ENCODE data around the gene ROBO3.

The ROBO3 gene

GRCh38 chr11:124823512-124824376, 41.5 kb upstream of the ROBO3 start:
- no peaks in the 10 kb centered on the region for H3K79me2 ChIP-seq (ENCODE audit: control insufficient read depth, insufficient read depth, low read length, poor library complexity)
- H2BK5ac ChIP-seq (ENCODE audit: low read depth, low read length, poor library complexity): no peak overlapping the region
- H3K4ac ChIP-seq (ENCODE audit: low read depth, low read length): no peak overlapping the region
- H3K9ac ChIP-seq (ENCODE audit: low read length): no peak overlapping the region
- H2AK5ac ChIP-seq (ENCODE audit: low read length): no peak overlapping the region
- H3K4me1 ChIP-seq (ENCODE audit: control insufficient read depth in 1 of 2, insufficient read depth in 2 of 2, low read length in 2 of 2): no peaks in the 10 kb centered on the region
- no peak overlapping the region for H3K14ac ChIP-seq (ENCODE audit: low read length)
- H2BK12ac ChIP-seq (ENCODE audit: low read length): no peak overlapping the region
- DNase-seq: peak; percentile 44 to 63
- no peak overlapping the region for H4K12ac ChIP-seq (ENCODE audit: low read depth, low read length)
- H3K36me3 ChIP-seq (ENCODE audit: control insufficient read depth in 1 of 2, insufficient read depth in 2 of 2, low read length in 2 of 2): no peaks in the 10 kb centered on the region
- no peak overlapping the region for H2AFZ ChIP-seq (ENCODE audit: insufficient read depth, low read length, poor library complexity)
- peaks cover 2% of the 10 kb centered on the region for H3K9me3 ChIP-seq (ENCODE audit: insufficient read depth, low read depth, low read length)
- H3K18ac ChIP-seq (ENCODE audit: low read length): no peak overlapping the region
- H4K8ac ChIP-seq (ENCODE audit: low read depth, low read length): no peak overlapping the region
- WGBS (ENCODE audit: extremely low coverage, insufficient coverage, insufficient read length): no CpG with 5 or more reads among the region's 8 CpGs
- H4K91ac ChIP-seq (ENCODE audit: low read depth, low read length): no peak overlapping the region
- no peak overlapping the region for H3K27ac ChIP-seq (ENCODE audit: low read depth, low read length)
- H3K79me1 ChIP-seq (ENCODE audit: low read length): no peaks in the 10 kb centered on the region
- no peak overlapping the region for H3K23ac ChIP-seq (ENCODE audit: low read length)
- H3K4me2 ChIP-seq (ENCODE audit: low read length): no peak overlapping the region
- no peak overlapping the region for H3K4me3 ChIP-seq (ENCODE audit: low read depth, low read length)
- H2BK120ac ChIP-seq (ENCODE audit: insufficient read depth, low read length, poor library complexity): no peak overlapping the region
- no peaks in the 10 kb centered on the region for H3K27me3 ChIP-seq (ENCODE audit: insufficient read depth, low read length)

- no peak overlapping the region for H4K12ac ChIP-seq (ENCODE audit: low read depth, low read length)
- no peak overlapping the region for H2AFZ ChIP-seq (ENCODE audit: insufficient read depth, low read length, poor library complexity)
- no peak overlapping the region for H3K14ac ChIP-seq (ENCODE audit: low read length)
- H3K27ac ChIP-seq (ENCODE audit: low read depth, low read length): no peak overlapping the region
- H3K23ac ChIP-seq (ENCODE audit: low read length): no peak overlapping the region
- H4K91ac ChIP-seq (ENCODE audit: low read depth, low read length): no peak overlapping the region
- H3K79me2 ChIP-seq (ENCODE audit: control insufficient read depth, insufficient read depth, low read length, poor library complexity): no peaks in the 10 kb centered on the region
- no peak overlapping the region for H4K8ac ChIP-seq (ENCODE audit: low read depth, low read length)
- no peak overlapping the region for H3K4me2 ChIP-seq (ENCODE audit: low read length)
- H3K9ac ChIP-seq (ENCODE audit: low read length): no peak overlapping the region
- H3K27me3 ChIP-seq (ENCODE audit: insufficient read depth, low read length): no peaks in the 10 kb centered on the region
- no peak overlapping the region for H2BK5ac ChIP-seq (ENCODE audit: low read depth, low read length, poor library complexity)
- no peak overlapping the region for H3K4ac ChIP-seq (ENCODE audit: low read depth, low read length)
- H3K79me1 ChIP-seq (ENCODE audit: low read length): no peaks in the 10 kb centered on the region
- H2AK5ac ChIP-seq (ENCODE audit: low read length): no peak overlapping the region
- no CpG with 5 or more reads among the region's 3 CpGs for WGBS (ENCODE audit: extremely low coverage, insufficient coverage, insufficient read length)
- H3K4me1 ChIP-seq (ENCODE audit: control insufficient read depth in 1 of 2, insufficient read depth in 2 of 2, low read length in 2 of 2): no peaks in the 10 kb centered on the region
- H3K9me3 ChIP-seq (ENCODE audit: insufficient read depth, low read depth, low read length): peaks cover 2% of the 10 kb centered on the region
- no peaks in the 10 kb centered on the region for H3K36me3 ChIP-seq (ENCODE audit: control insufficient read depth in 1 of 2, insufficient read depth in 2 of 2, low read length in 2 of 2)
- no peak overlapping the region for H2BK120ac ChIP-seq (ENCODE audit: insufficient read depth, low read length, poor library complexity)
- no peak overlapping the region for H3K4me3 ChIP-seq (ENCODE audit: low read depth, low read length)
- peak; percentile 82 to 94 for DNase-seq
- no peak overlapping the region for H2BK12ac ChIP-seq (ENCODE audit: low read length)
- H3K18ac ChIP-seq (ENCODE audit: low read length): no peak overlapping the region
These were observed 39.4 kb upstream of the ROBO3 start for GRCh38 chr11:124825876-124826275.

- no peak overlapping the region for H3K4ac ChIP-seq (ENCODE audit: low read depth, low read length)
- H3K79me2 ChIP-seq (ENCODE audit: control insufficient read depth, insufficient read depth, low read length, poor library complexity): no peaks in the 10 kb centered on the region
- H4K91ac ChIP-seq (ENCODE audit: low read depth, low read length): no peak overlapping the region
- H2AFZ ChIP-seq (ENCODE audit: insufficient read depth, low read length, poor library complexity): no peak overlapping the region
- no CpG with 5 or more reads among the region's 3 CpGs for WGBS (ENCODE audit: extremely low coverage, insufficient coverage, insufficient read length)
- H2BK120ac ChIP-seq (ENCODE audit: insufficient read depth, low read length, poor library complexity): no peak overlapping the region
- H3K27ac ChIP-seq (ENCODE audit: low read depth, low read length): no peak overlapping the region
- no peaks in the 10 kb centered on the region for H3K9me3 ChIP-seq (ENCODE audit: insufficient read depth, low read depth, low read length)
- H3K14ac ChIP-seq (ENCODE audit: low read length): no peak overlapping the region
- no peak overlapping the region for H3K9ac ChIP-seq (ENCODE audit: low read length)
- no peaks in the 10 kb centered on the region for H3K4me1 ChIP-seq (ENCODE audit: control insufficient read depth in 1 of 2, insufficient read depth in 2 of 2, low read length in 2 of 2)
- H3K4me3 ChIP-seq (ENCODE audit: low read depth, low read length): no peak overlapping the region
- no peak overlapping the region for H4K12ac ChIP-seq (ENCODE audit: low read depth, low read length)
- no peak overlapping the region for H3K23ac ChIP-seq (ENCODE audit: low read length)
- no peak overlapping the region for H3K4me2 ChIP-seq (ENCODE audit: low read length)
- no peak overlapping the region for H3K18ac ChIP-seq (ENCODE audit: low read length)
- no peak overlapping the region for H2AK5ac ChIP-seq (ENCODE audit: low read length)
- no peak overlapping the region for H4K8ac ChIP-seq (ENCODE audit: low read depth, low read length)
- no peak overlapping the region for H2BK5ac ChIP-seq (ENCODE audit: low read depth, low read length, poor library complexity)
- no peaks in the 10 kb centered on the region for H3K36me3 ChIP-seq (ENCODE audit: control insufficient read depth in 1 of 2, insufficient read depth in 2 of 2, low read length in 2 of 2)
- no peak for DNase-seq
- H2BK12ac ChIP-seq (ENCODE audit: low read length): no peak overlapping the region
- H3K27me3 ChIP-seq (ENCODE audit: insufficient read depth, low read length): no peaks in the 10 kb centered on the region
- H3K79me1 ChIP-seq (ENCODE audit: low read length): no peaks in the 10 kb centered on the region
These were observed 35.2 kb upstream of the ROBO3 start for GRCh38 chr11:124829986-124830385.

- Histone ChIP-seq H3K79me1 (ENCODE audit: low read length) (no peaks in the 10 kb centered on the region), H2AFZ (ENCODE audit: insufficient read depth, low read length, poor library complexity) (no peak overlapping the region)
These were observed 34.5 kb upstream of the ROBO3 start for GRCh38 chr11:124830749-124831148.

More at GRCh38 chr11:124830749-124831148, 34.5 kb upstream of the ROBO3 start:
- Histone ChIP-seq H3K36me3 (ENCODE audit: control insufficient read depth in 1 of 2, insufficient read depth in 2 of 2, low read length in 2 of 2) (no peaks in the 10 kb centered on the region), H3K4ac (ENCODE audit: low read depth, low read length) (no peak overlapping the region), H3K14ac (ENCODE audit: low read length) (no peak overlapping the region), H4K91ac (ENCODE audit: low read depth, low read length) (no peak overlapping the region), H4K12ac (ENCODE audit: low read depth, low read length) (no peak overlapping the region), H3K4me2 (ENCODE audit: low read length) (no peak overlapping the region), H3K9me3 (ENCODE audit: insufficient read depth, low read depth, low read length) (no peaks in the 10 kb centered on the region), H3K23ac (ENCODE audit: low read length) (no peak overlapping the region), H2BK5ac (ENCODE audit: low read depth, low read length, poor library complexity) (no peak overlapping the region), H3K4me3 (ENCODE audit: low read depth, low read length) (no peak overlapping the region), H3K9ac (ENCODE audit: low read length) (no peak overlapping the region), H2BK120ac (ENCODE audit: insufficient read depth, low read length, poor library complexity) (no peak overlapping the region), H3K4me1 (ENCODE audit: control insufficient read depth in 1 of 2, insufficient read depth in 2 of 2, low read length in 2 of 2) (no peaks in the 10 kb centered on the region), H3K79me2 (ENCODE audit: control insufficient read depth, insufficient read depth, low read length, poor library complexity) (no peaks in the 10 kb centered on the region), H2BK12ac (ENCODE audit: low read length) (no peak overlapping the region), H3K18ac (ENCODE audit: low read length) (no peak overlapping the region), H2AK5ac (ENCODE audit: low read length) (no peak overlapping the region), H3K27me3 (ENCODE audit: insufficient read depth, low read length) (no peaks in the 10 kb centered on the region), H3K27ac (ENCODE audit: low read depth, low read length) (no peak overlapping the region), H4K8ac (ENCODE audit: low read depth, low read length) (no peak overlapping the region)
- WGBS (ENCODE audit: extremely low coverage, insufficient coverage, insufficient read length): no CpG with 5 or more reads among the region's 3 CpGs
- DNase-seq: no peak
